Astrocyte of the cerebellum (primary cell): ENCODE data around the gene SF1.

ENCODE experiments used
- DNase-seq: peaks from one replicate; pipeline ENCODE4 v3.0.0-alpha.2; 2011; ENCODE audit warnings: low read depth
- H3K4me3 ChIP-seq: 2 replicates; pipeline ENCODE4 v1.5.1; 2011; ENCODE audit warnings: mild to moderate bottlenecking, low read depth, low read length, moderate library complexity
- in situ Hi-C: cut with HindIII; loops from 2 replicates; pipeline ENCODE4 v1.10.0; 2017; ENCODE audit warnings: low sequenced_read_pairs
- TF ChIP-seq, protein P1 (sequence below): IDR thresholded peaks from 2 replicates; pipeline ENCODE4 v1.5.1; 2012; ENCODE audit warnings: low read length, low read depth, moderate library complexity, mild to moderate bottlenecking; ENCODE audit errors: missing control alignments

The SF1 gene

DNA sequence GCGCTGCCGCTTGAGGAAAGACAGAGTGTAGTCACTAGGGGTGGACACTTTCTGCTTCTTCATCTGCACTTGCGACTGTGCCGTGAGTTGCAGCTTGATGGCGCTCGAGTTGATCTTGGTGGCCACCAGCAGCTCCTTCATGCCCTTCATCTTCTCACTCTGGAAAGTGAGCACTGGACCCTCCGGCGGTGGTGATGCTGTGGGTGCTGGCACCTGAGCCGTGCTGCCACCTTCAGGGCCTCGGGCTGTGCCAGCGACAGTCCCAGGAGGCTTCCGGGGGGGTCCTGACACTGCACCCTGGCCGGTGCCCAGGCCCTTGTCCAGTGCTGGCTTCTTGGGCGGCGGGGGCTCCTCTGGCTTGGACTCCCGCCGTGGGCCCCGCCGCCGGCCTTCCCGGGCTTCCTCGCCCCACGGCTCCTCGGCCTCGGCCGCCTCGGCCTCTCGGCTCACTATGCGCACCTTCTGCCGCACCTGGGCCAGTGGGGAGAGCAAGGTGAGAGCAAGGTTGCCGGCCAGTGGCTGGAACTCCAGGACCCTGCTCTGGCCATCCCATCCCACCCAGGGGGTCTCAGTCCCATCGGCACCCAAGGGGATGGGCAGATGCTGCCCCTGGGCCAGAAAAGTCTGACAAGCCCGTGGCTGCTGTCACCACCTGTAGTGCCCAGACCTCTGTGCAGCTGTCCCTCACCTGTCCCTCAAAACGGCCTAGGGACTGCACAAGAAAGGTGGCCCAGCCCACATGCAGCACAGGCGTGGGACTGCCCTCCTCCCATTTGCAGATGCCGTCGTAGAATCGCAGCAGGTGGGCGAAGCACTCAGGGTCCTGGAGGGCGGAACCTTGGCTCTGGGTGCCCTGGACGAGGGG is 26.2 kb upstream of the SF1 start:
- H3K4me3 ChIP-seq: no peak overlapping the region
- in situ Hi-C loops: no loop called here
- TF ChIP-seq, protein P1, sequence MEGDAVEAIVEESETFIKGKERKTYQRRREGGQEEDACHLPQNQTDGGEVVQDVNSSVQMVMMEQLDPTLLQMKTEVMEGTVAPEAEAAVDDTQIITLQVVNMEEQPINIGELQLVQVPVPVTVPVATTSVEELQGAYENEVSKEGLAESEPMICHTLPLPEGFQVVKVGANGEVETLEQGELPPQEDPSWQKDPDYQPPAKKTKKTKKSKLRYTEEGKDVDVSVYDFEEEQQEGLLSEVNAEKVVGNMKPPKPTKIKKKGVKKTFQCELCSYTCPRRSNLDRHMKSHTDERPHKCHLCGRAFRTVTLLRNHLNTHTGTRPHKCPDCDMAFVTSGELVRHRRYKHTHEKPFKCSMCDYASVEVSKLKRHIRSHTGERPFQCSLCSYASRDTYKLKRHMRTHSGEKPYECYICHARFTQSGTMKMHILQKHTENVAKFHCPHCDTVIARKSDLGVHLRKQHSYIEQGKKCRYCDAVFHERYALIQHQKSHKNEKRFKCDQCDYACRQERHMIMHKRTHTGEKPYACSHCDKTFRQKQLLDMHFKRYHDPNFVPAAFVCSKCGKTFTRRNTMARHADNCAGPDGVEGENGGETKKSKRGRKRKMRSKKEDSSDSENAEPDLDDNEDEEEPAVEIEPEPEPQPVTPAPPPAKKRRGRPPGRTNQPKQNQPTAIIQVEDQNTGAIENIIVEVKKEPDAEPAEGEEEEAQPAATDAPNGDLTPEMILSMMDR: no peak
- no peak for DNase-seq

- TF ChIP-seq, protein P1: no peak
- peak overlapping the region; percentile 74 for H3K4me3 ChIP-seq
- in situ Hi-C loops: no loop called here
- DNase-seq: no peak
These were observed 25.6 kb upstream of the SF1 start for GRCh38 chr11:64803846-64804345.

- in situ Hi-C loops: no loop called here
- TF ChIP-seq, protein P1: no peak
- H3K4me3 ChIP-seq: peak within 1 kb of the TSS; percentile 74
- DNase-seq: peak; percentile 45
These were observed 25.0 kb upstream of the SF1 start, which contains the start of gene MAP4K2 for GRCh38 chr11:64803158-64803845. MAP4K2 (minus strand) TSS chr11:64803214; CDS start chr11:64803149, 65 bp downstream.

DNA sequence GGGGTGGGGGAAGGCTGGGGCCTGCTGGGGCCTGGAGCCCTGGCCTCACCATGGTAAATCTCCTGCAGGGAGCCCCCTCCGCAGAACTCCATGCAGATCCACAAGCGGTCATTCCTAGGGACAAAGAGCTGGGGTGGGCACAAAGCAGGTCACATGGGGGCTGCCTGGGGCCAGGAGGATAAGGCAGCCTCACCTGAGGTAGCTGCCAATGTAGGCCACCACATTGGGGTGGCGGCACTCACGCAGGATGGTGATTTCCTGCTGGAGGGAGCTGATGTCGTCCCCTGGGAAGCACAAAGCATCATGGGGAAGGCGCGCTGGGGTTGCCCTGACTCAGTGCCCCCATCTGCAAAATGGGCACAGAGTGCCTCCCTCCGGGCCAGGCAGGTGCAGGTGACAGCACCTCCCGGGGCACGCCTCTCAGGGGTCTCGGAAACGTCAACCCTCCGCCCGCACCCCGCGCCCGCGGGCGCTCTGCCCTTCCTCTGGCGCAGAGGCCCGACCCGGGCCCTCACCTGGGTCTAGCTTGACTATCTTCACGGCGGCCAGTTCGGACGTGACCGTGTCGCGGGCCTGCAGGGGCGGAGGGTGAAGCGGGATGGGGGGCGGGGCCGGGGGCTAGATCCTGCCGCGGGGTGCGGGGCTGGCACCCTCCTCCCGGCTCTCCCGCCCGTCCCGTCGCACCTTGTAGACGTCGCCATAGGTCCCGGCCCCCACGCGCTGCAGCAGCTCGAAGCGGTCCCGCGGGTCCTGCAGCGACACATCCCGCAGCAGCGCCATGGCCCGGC is 24.2 kb upstream of the SF1 start:
- TF ChIP-seq, protein P1: no peak
- peak overlapping the region; percentile 74 for H3K4me3 ChIP-seq
- DNase-seq: no peak
- in situ Hi-C loops: no loop called here

GRCh38 chr11:64801561-64802369 is 23.4 kb upstream of the SF1 start:
- in situ Hi-C loops: no loop called here
- no peak overlapping the region for H3K4me3 ChIP-seq
- TF ChIP-seq, protein P1: no peak
- no peak for DNase-seq

GRCh38 chr11:64801158-64801464 is 22.8 kb upstream of the SF1 start:
- in situ Hi-C loops: no loop called here
- TF ChIP-seq, protein P1: no peak
- no peak for DNase-seq
- H3K4me3 ChIP-seq: no peak overlapping the region
